Fibroblast of skin of right quadriceps (primary cell): Measurements from ENCODE around the gene KIF4A.
"Not testable (repeated sequence)": the region's sequence is repeated elsewhere in the genome, so short reads cannot be mapped to it uniquely, and the experiment has no call there.

Source experiments
- DNase-seq: peaks from one replicate; pipeline ENCODE4 v3.0.0-alpha.2; 2013

The KIF4A gene, protein sequence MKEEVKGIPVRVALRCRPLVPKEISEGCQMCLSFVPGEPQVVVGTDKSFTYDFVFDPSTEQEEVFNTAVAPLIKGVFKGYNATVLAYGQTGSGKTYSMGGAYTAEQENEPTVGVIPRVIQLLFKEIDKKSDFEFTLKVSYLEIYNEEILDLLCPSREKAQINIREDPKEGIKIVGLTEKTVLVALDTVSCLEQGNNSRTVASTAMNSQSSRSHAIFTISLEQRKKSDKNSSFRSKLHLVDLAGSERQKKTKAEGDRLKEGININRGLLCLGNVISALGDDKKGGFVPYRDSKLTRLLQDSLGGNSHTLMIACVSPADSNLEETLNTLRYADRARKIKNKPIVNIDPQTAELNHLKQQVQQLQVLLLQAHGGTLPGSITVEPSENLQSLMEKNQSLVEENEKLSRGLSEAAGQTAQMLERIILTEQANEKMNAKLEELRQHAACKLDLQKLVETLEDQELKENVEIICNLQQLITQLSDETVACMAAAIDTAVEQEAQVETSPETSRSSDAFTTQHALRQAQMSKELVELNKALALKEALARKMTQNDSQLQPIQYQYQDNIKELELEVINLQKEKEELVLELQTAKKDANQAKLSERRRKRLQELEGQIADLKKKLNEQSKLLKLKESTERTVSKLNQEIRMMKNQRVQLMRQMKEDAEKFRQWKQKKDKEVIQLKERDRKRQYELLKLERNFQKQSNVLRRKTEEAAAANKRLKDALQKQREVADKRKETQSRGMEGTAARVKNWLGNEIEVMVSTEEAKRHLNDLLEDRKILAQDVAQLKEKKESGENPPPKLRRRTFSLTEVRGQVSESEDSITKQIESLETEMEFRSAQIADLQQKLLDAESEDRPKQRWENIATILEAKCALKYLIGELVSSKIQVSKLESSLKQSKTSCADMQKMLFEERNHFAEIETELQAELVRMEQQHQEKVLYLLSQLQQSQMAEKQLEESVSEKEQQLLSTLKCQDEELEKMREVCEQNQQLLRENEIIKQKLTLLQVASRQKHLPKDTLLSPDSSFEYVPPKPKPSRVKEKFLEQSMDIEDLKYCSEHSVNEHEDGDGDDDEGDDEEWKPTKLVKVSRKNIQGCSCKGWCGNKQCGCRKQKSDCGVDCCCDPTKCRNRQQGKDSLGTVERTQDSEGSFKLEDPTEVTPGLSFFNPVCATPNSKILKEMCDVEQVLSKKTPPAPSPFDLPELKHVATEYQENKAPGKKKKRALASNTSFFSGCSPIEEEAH

DNA sequence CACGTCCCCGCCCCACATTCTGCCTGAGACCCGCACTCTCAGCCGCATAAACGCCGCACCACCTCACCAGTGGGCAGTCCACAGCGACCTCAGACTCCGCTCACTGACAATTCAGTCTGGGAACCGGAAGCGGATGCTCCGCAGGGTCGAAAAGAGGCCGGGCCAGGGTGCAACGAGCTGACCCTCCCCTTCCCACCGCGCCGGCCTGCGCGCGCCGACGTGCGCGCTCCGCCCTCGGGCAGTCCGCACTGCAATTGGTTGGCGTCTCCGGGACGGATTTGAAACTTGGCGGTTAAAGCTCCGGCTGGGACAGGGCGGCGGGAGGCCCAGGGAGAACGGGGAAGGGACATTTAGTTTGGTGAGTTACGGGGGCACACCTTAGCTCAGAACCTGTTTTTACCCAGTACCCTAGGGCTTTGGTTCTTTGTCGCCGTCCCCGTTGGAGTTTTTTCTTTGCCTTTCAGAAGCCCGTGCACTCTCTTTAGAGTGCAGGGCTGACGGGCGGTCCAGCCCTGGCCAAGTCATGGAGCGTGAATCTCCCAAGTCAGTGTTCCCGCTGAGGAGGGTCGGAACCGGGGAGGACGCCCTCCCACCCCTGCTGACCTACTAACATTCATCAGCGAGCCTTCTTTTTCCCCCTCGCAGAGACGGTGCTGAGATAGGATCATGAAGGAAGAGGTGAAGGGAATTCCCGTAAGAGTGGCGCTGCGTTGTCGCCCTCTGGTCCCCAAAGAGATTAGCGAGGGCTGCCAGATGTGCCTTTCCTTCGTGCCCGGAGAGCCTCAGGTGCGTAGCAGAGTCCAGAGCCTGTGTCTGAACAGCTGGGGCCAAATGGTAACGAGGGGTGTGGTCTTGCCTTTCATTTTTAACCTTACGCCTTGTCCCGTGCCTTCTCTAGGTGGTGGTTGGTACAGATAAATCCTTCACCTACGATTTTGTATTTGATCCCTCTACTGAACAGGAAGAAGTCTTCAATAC, at the start of gene KIF4A, which contains the start of gene PDZD11:
TSS of gene KIF4A (plus strand) at position 312 of the 978 bp plus-strand sequence. CDS start at position 667, 355 bp downstream.
TSS of gene PDZD11 (minus strand) at position 135 of the 978 bp plus-strand sequence. CDS start 586 bp downstream, outside the sequence.
- peak; percentile 76 for DNase-seq

DNA sequence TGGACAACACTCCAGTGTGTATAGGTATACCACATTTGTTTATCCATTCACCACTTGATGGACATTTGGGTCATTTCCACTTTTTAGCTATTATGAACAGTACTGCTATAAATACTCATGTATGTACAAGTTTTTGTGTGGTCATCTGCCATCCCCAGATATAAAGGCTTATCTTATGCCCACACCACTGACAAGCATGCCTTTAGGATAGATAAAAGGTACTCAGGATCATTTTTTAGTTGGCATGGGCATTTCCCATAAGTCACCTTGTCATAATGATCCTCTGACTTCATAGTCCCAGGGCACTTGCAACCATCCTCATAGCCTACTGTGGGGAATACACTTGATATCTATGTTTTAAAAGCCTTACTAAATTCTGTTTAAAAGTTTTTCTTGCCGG, 49.2 kb upstream of the KIF4A start:
- no peak for DNase-seq

DNA sequence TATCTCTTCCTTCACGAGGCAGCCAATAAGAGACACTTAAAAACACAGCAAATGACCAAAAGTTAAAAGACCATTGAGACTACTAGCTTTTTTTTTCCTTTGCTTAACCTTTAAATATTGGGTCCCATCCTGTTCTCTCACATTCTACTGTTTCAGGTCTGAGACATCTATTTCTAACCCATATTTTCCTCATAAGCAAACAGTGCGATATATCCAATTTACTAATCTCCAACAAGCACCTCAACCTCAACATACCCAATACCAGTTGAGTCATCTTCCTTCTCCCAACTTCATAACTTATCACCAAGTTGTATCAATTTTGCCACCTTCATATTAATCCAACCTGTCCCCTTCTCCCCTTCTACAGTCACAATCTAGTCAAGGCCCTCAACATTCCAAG, 48.4 kb upstream of the KIF4A start:
- DNase-seq: no peak

DNA sequence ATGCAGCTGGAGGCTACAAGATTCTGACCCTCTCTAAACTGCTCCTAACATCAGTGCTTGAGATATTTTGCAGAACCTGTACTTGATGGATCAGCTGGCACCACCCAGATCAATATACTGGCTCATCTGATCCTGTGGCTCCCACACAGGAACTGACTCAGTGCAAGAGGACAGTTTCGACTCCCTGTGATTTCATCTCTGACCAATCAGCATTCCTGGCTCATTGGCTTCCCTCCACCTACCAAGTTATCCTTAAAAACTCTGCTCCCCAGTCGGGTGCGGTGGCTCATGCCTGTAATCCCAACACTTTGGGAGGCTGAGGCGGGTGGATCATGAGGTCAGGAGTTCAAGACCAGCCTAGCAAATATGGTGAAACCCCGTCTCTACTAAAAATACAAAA, 46.3 kb upstream of the KIF4A start:
- DNase-seq: not testable (repeated sequence)

DNA sequence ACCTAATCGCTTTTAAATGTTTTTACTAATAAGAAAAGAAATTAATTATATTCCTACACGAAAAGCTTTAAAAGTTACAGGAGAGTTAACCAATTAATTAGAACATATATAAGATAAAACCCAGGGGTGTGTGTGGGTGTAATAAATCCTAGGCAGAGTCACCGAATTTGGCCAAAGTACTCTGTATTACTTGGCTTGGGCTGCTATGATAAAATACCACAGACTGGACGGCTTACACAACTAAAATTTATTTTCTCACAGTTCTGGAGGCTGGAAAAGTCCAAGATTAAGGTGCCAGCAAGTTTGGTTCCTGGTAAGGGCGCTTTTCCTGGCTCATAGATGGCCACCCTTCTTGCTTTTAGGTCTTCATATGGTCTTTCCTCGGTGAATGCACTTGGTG, 45.0 kb upstream of the KIF4A start:
- DNase-seq: no peak

DNA sequence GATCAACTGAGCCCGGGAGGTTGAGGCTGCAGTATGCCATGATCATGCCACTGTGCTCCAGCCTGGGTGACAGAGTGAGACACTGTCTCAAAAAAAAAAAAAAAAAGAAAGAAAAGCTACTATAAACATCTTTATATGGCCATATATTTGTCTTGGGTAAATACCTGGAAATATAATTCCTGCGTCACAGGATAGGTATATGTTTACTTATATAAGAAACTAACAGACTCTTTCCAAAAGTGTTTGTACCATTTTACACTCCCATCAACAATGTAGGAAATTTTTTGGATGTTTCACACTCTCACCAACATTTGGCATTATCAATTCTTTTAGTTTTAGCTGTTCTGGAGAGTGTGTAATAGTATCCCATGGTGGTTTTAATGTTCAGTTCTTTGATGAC, 42.7 kb upstream of the KIF4A start:
- DNase-seq: no peak

DNA sequence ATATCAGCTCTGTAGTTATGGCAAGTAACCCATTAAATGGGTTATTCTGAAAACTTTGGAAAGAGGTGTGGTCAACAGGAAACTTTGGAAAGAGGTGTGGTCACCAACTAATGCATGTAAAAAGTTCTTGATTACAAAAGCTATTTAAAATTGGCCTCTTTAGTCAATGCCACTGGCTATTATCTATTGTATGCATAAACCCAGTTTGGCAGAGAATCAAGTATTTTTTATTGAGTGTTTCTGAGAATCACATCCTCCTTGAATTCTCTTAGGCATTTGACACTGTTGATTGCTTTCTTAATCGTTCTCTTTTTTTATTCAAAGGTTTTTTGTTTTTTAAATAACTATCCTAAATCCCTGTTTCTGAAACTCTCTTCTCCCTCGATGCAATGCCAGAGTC, 37.4 kb upstream of the KIF4A start:
- DNase-seq: no peak

DNA sequence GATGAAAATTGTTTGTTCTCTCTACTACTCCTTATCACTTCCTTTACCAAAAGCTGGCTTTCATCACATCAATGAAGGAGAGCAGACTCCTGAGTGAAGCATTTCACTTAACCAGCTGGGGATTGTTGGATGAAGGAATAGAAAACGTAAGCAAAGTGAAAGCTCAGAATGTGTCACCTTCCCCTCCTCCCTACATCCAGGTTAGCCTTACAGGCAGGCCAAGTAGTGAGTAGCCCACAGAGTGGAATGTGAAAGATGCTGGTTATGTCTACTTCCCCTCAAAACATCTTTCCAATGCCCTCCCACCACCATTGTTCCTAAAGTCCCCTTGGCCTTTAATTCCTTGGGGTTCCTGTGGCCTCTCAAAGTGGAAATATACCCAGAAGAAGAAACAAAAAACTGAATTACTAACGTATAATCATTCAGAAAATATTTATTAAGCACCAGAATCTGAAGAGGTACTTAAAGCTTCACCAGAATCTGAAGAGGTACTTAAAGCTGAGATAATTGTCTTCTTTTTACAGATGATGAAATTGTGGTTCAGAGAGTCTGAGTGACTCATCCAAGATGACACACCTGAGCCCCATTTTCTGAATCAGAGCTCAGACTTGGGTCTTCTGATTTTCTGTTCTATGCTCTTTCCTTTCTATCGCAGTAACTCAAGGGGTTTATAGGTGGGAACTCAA, 36.4 kb upstream of the KIF4A start:
- DNase-seq: peak; percentile 1

DNA sequence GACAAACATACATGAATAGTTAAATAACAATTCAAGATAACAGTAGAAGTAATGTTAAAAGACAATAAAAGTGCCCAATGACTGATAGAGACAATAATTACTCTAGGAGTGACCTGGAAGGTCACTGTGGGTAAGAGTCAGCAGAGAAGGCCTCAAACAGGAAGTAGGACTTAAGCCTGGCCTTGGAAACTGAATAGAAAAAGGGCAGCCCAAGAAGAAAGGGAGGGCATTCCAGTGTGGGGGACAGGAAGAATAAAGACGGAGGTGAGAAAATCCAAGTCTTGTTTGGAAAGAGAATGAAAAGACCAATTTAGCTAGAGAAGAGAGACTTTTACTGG, 35.9 kb upstream of the KIF4A start:
- DNase-seq: no peak

DNA sequence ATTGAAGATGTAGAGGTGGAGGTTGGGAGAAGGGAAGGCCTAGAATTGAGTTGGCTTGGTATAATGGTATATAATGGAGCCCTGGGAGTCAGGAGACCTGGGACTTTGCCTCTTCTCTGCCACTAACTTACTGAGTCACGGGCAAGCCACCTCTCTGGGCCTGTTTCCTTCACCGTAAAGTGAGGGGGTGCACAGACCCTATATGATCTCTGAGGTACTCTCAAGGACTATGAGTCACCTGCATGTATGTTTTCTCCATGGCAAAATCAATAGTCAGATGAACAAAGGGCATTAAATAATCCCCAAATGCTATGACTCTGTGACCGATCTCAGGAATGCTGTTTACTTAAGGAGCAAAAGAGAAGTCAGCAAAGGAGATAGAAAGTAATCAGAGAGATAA, 35.0 kb upstream of the KIF4A start:
- DNase-seq: no peak

DNA sequence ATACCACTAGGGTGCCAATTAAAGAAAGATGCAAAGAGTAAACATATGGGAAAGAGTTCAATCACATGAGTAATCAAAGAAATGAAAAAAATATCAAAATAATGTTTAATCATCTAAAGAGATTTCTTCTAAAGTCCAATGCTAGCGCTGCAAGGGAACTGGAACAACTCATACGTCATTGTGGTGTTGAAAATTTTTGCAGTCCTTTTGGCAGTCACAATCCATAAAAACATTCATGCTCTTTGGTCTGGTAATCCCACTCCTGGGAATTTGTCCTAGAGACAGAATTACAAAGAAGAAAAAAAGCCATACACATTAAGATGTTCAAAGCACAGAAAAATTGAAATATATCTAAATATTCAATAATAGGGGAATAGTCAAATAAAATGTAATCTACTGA, 34.5 kb upstream of the KIF4A start:
- no peak for DNase-seq

DNA sequence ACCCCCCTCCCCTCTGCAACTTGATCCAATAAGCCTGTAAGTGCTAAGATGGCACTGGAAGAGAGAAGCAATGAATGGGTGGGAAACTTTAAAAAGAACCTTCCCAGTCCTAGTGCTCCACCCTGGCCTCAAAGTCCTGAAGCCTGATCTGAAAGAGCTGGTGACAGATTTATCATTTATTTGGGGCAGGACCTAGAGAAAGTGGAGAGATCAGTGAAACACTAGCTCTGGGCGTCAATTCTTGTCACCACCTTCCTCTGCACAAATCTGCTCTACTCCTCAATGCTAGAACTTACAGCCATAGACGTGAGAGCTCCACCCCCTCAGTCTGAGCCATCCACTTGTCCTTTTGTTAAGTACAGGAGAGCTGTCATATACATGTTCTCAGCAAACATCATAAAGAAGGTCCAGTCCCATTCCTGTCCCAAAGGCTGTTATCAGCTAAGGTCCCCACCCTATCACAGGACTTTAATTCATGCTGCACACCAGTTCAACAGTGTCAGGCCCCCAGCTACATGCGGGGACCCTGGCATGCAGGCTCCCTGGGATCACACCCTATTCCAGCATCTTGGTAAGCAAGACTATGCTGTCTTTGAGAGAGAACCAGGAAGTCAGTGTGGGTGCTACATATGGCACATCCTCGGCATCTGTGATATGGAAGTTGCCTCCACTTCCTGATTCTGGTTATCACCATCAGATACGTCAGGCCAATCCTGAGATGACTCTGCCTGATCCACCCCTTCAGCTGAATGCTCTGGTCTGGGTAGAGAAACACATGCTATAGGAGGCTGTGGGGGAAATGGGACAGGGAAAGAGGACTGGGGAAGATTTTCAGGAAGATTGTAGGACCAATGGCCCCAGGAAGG, 32.2 kb upstream of the KIF4A start:
- DNase-seq: no peak

DNA sequence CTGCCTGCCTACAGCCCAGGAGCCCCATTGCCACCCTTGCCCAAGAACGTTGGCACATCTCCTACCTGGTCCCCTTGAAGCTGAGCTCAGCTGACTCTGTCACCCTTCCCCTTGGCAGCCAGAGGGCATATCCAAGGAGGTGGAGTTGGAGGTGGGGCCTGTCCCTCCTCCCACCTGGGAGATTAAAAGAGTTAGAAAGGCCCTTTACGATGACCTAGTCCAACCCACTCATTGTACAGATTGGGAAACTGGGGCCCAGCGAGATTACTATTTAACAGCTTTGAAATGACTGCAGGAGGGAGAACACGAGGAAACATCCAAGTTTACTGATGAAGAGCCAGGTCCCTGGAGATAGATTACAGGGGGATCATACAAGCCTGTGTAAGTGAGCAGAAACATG, 29.8 kb upstream of the KIF4A start, which contains the start of gene P2RY4:
TSS of gene P2RY4 (minus strand) at position 101 of the 400 bp plus-strand sequence. CDS start 580 bp downstream, outside the sequence.
- DNase-seq: no peak

DNA sequence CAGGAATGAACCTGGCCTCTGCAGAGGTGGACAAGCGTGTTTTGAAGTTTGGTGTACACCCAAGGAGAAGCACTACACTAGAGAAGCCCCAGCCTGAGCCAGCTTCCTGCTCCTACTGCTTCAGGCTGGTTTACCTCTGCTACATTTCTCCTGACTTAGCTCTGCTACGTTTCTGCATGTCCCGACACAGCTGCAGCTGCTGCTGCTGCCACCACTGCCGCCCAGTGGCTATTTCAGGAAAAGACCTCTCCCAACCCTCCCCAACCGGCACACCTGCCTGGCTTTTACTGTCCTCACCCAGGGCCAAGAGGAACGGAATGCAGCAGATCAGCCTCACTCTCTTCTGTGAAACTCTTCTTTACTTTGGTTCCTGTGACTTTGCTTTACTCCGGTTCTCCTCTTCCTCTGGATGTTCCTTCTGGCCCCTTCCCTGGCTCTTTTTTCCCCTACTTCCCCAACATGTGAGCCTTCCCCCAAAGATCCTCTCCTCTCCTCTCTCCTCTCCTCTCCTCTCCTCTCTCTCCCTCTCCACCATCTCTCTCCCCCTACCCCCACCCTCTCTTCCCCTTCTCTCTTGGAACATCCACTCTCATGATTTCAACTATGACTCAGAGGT, 26.8 kb upstream of the KIF4A start:
- peak; percentile 4 for DNase-seq

DNA sequence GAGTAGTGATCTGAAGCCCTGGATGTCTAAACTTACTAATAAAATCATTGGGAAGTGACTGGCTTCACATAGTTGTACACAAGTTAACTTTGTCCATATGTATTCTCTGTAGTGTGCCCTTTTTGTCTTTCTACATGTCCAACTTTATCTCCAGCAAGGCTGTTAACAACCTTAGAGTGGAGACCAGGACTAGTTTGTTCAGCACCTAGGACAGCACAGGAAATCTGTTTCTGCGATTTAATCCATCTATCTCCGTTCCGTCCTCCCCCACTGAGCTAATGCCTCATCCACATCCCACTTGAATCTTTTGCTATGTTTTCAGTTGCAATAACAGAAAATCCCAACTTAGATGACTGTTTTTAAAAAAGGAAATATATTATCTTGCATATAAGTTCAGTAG, 25.1 kb upstream of the KIF4A start:
- no peak for DNase-seq

DNA sequence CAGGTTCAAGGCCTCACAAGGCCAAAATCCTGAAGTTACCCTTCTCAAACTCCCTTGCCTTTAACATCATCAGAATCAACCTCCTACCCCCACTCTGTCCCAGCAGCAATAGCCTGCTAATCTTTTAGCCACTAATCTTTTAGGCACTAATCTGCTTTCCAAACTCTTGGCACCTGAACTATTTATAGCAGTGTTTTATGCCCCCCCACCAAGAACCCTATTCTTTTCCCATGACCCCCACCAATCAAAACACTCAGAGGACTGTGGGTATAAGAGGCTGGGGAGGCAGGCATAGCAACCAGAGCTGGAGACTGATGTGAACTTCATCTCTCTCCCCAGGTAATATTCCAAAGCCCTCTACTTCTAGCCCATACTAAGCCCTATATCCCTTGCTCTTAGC, 21.9 kb upstream of the KIF4A start, which contains the start of gene ARR3:
TSS of gene ARR3 (plus strand) at position 301 of the 400 bp plus-strand sequence. CDS start 1,052 bp downstream, outside the sequence.
- no peak for DNase-seq

DNA sequence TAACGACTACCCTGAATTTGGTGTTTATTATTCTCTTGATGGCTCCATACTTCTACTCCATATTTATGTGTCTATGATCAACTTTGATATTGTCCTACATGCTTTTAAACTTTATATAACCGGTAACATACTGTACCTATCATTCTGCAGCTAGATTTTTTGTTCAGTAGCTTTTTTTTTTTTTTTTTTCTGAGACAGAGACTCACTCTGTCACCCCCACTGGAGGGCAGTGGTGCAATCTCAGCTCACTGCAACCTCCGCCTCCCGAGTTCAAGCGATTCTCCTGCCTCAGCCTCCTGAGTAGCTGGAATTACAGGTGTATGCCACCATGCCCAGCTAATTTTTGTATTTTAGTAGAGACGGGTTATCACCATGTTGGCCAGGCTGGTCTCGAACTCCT, 15.9 kb upstream of the KIF4A start:
- DNase-seq: not testable (repeated sequence)

DNA sequence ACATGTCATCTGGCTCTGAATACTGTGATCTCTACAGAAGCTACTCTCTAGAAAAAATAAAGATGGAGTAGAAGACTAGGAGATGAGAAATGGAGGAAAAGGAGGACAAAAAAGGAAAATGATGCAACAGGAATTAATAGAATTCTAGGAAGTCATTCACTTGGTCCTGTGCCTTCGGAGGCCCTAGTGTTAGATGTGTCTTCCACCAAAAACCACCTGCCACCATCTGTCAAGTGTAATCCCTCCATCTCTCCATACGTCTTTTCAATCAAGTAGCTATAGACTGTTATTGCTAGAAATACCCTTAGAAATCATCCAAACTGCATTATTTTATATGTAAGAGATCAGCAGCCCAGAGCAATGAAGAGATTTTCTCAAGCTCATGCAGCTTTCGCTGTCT, 10.8 kb upstream of the KIF4A start:
- no peak for DNase-seq

DNA sequence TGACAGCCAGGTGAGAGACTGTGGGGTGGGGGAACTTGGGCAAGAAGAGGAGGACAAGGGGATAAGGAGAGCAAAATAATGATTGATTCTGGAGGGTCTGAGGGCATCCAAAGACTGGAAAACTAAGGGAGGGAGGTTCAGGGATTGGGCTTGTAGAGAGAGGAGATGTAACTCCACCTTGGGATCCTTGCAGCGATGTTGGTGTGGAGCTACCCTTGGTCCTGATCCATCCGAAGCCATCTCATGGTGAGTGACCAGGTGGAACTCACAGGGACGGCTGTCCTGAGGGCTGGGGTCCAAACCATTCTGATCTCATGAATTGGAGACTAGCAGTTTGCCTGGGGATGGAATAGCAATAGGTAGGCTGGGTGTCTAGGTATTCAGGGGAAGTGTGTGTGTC, 9.3 kb upstream of the KIF4A start:
- no peak for DNase-seq

DNA sequence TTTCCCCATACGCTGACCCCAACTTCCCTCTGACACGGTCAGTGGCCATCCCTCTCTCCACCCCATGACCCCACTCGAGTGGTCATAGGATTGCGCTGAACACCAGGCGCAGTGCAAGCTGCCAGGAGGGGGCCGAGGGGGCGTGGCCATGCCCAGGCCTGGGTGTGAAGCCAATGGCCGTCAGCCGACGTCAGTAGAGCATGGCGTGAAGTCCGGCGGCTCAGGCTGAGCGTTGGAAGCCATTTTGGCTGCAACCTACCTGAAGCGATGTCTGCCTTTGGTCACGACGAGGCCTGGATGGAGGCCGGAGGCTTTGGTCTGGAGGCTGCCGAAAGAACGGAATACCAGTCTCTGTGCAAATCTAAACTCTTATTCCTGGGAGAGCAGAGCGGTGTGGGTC, 8.0 kb upstream of the KIF4A start, which contains the start of gene RAB41:
TSS of gene RAB41 (plus strand) at position 222 of the 400 bp plus-strand sequence. CDS start at position 268, 46 bp downstream.
- no peak for DNase-seq
